Activated CD8-positive, alpha-beta memory T cell treated with anti-CD3 and anti-CD28 coated beads, Interleukin-2, amount 50 U/mL, for 1 hour (primary cell): ENCODE results near the gene SCAMP3.
A peak's percentile ranks its signal among the peaks of the same experiment; 100 is the strongest.

Experiments
- DNase-seq: peaks from one replicate; pipeline ENCODE4 v3.0.0-alpha.2; 2020; ENCODE audit errors: extremely low read depth

Gene SCAMP3

GRCh38 chr1:155285631-155286044 is 23.5 kb upstream of the SCAMP3 start:
- DNase-seq: no peak

- no peak for DNase-seq
Measured at GRCh38 chr1:155285063-155285462, 22.9 kb upstream of the SCAMP3 start.

GRCh38 chr1:155284476-155284875 is 22.3 kb upstream of the SCAMP3 start:
- DNase-seq: no peak

- no peak for DNase-seq
Measured at GRCh38 chr1:155282488-155283091, 20.4 kb upstream of the SCAMP3 start.

- no peak for DNase-seq
Measured at GRCh38 chr1:155279268-155279667, 17.1 kb upstream of the SCAMP3 start.

- DNase-seq: no peak
Measured at GRCh38 chr1:155278689-155279160, 16.6 kb upstream of the SCAMP3 start.

GRCh38 chr1:155277902-155278688 is 15.9 kb upstream of the SCAMP3 start:
- DNase-seq: peak; percentile 19

- DNase-seq: peak; percentile 80
Measured at GRCh38 chr1:155277070-155277901, 15.1 kb upstream of the SCAMP3 start, which contains the start of gene HCN3. Gene HCN3, plus strand, starts transcription at chr1:155277463. Its CDS starts 128 bp downstream, at chr1:155277591.

- DNase-seq: peak; percentile 74
Measured at GRCh38 chr1:155273343-155274245, 11.4 kb upstream of the SCAMP3 start, which contains the start of gene CLK2. Gene CLK2, minus strand, starts transcription at chr1:155273504. Its CDS starts 2,527 bp downstream, at chr1:155270977.

GRCh38 chr1:155272466-155273342 is 10.5 kb upstream of the SCAMP3 start:
- DNase-seq: no peak

GRCh38 chr1:155269381-155269780 is 7.2 kb upstream of the SCAMP3 start:
- no peak for DNase-seq

GRCh38 chr1:155268630-155269029 is 6.5 kb upstream of the SCAMP3 start:
- no peak for DNase-seq

- no peak for DNase-seq
Measured at GRCh38 chr1:155267373-155267772, 5.2 kb upstream of the SCAMP3 start.

GRCh38 chr1:155266553-155266952 is 4.4 kb upstream of the SCAMP3 start:
- no peak for DNase-seq

GRCh38 chr1:155263067-155263466 is 907 bp upstream of the SCAMP3 start:
- no peak for DNase-seq

- DNase-seq: no peak
Measured at GRCh38 chr1:155261493-155261851, 688 bp downstream of the SCAMP3 start.

- DNase-seq: no peak
Measured at GRCh38 chr1:155260276-155260675, 1.9 kb downstream of the SCAMP3 start.

- no peak for DNase-seq
Measured at GRCh38 chr1:155256058-155256852, 5.9 kb downstream of the SCAMP3 start.
